Osteoblast (primary cell): Measurements from ENCODE around the gene PNLIPRP3. TPM values are rescaled to one million over a fixed set of nuclear protein-coding genes. Genes with fewer than 3 reads are reported as not detected.
A peak's percentile ranks its signal among the peaks of the same experiment; 100 is the strongest.
"Not testable (repeated sequence)": the region's sequence is repeated elsewhere in the genome, so short reads cannot be mapped to it uniquely, and the experiment has no call there.

Experiments
- DNase-seq: peaks from one replicate; pipeline ENCODE4 v3.0.0; 2011; ENCODE audit warnings: low spot score, mixed read lengths; ENCODE audit not compliant: insufficient read length; ENCODE audit errors: missing footprints
- H2AFZ ChIP-seq: 2 replicates; pipeline ENCODE4 v1.6.0; 2011; ENCODE audit warnings: mild to moderate bottlenecking, low read length
- H3K27ac ChIP-seq: 2 replicates; pipeline ENCODE4 v1.5.1; 2011; ENCODE audit warnings: mild to moderate bottlenecking, low read depth, low read length, moderate library complexity
- H3K27me3 ChIP-seq: 2 replicates; pipeline ENCODE4 v1.6.0; 2012; ENCODE audit warnings: mild to moderate bottlenecking, control low read depth, inconsistent platforms, low read length, moderate library complexity; ENCODE audit not compliant: insufficient read depth
- H3K36me3 ChIP-seq: 2 replicates; pipeline ENCODE4 v1.5.1; 2011; ENCODE audit warnings: mild to moderate bottlenecking, low read length, control low read depth, moderate library complexity; ENCODE audit not compliant: insufficient read depth
- H3K4me1 ChIP-seq: 2 replicates; pipeline ENCODE4 v1.5.1; 2011; ENCODE audit warnings: mild to moderate bottlenecking, low read length, control low read depth, moderate library complexity; ENCODE audit not compliant: insufficient read depth
- H3K4me2 ChIP-seq: 2 replicates; pipeline ENCODE4 v1.6.0; 2011; ENCODE audit warnings: mild to moderate bottlenecking, low read length; ENCODE audit not compliant: insufficient read depth
- H3K4me3 ChIP-seq: fragments of 200-600 bp; sonication (generic); 3 replicates; pipeline ENCODE4 v1.5.1; 2012; ENCODE audit warnings: mild to moderate bottlenecking, low read length, inconsistent platforms; ENCODE audit not compliant: insufficient read depth
- H3K79me2 ChIP-seq: 2 replicates; pipeline ENCODE4 v1.6.0; 2012; ENCODE audit warnings: mild to moderate bottlenecking, low read length, control low read depth, inconsistent platforms; ENCODE audit not compliant: insufficient read depth
- H3K9me3 ChIP-seq: 2 replicates; pipeline ENCODE4 v1.5.1; 2011; ENCODE audit warnings: low read depth, low read length, control low read depth
- H4K20me1 ChIP-seq: 2 replicates; pipeline ENCODE4 v1.6.0; 2012; ENCODE audit warnings: mild to moderate bottlenecking, low read length, control low read depth; ENCODE audit not compliant: insufficient read depth
- total RNA-seq: library from RNA; depleted of rRNA; stranded (reverse); fragments of >200 nt; gene quantifications from 2 replicates; pipeline ENCODE4 v1.2.3, GENCODE V29; 2012
- TF ChIP-seq, protein P1 (sequence below): IDR thresholded peaks from 2 replicates; pipeline ENCODE4 v1.5.1; 2011; ENCODE audit warnings: mild to moderate bottlenecking, low read depth, low read length, moderate library complexity; ENCODE audit errors: extremely low read depth

Gene PNLIPRP3
- total RNA-seq: 0.59 and 0.72 TPM in 2 replicates

GRCh38 chr10:116427671-116428070 lies at the start of gene PNLIPRP3:
Gene PNLIPRP3 (plus strand): TSS chr10:116427847. CDS start chr10:116428013, 166 bp downstream.
- Histone ChIP-seq H3K79me2 (no peaks in the 10 kb centered on the region), H3K27ac (no peak within 1 kb of the TSS), H2AFZ (no peak within 1 kb of the TSS), H3K9me3 (no peaks in the 10 kb centered on the region), H3K4me1 (no peaks in the 10 kb centered on the region), H3K4me3 (no peak within 1 kb of the TSS), H3K36me3 (no peaks in the 10 kb centered on the region), H3K4me2 (no peak within 1 kb of the TSS), H4K20me1 (no peaks in the 10 kb centered on the region), H3K27me3 (no peaks in the 10 kb centered on the region)
- TF ChIP-seq, protein P1, sequence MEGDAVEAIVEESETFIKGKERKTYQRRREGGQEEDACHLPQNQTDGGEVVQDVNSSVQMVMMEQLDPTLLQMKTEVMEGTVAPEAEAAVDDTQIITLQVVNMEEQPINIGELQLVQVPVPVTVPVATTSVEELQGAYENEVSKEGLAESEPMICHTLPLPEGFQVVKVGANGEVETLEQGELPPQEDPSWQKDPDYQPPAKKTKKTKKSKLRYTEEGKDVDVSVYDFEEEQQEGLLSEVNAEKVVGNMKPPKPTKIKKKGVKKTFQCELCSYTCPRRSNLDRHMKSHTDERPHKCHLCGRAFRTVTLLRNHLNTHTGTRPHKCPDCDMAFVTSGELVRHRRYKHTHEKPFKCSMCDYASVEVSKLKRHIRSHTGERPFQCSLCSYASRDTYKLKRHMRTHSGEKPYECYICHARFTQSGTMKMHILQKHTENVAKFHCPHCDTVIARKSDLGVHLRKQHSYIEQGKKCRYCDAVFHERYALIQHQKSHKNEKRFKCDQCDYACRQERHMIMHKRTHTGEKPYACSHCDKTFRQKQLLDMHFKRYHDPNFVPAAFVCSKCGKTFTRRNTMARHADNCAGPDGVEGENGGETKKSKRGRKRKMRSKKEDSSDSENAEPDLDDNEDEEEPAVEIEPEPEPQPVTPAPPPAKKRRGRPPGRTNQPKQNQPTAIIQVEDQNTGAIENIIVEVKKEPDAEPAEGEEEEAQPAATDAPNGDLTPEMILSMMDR: no peak
- no peak for DNase-seq

- H3K27ac ChIP-seq: no peak overlapping the region
- H3K27me3 ChIP-seq: no peaks in the 10 kb centered on the region
- no peaks in the 10 kb centered on the region for H3K4me1 ChIP-seq
- no peak overlapping the region for H2AFZ ChIP-seq
- H3K4me2 ChIP-seq: no peak overlapping the region
- no peaks in the 10 kb centered on the region for H4K20me1 ChIP-seq
- TF ChIP-seq, protein P1: no peak
- H3K9me3 ChIP-seq: no peaks in the 10 kb centered on the region
- no peak overlapping the region for H3K4me3 ChIP-seq
- DNase-seq: no peak
- H3K36me3 ChIP-seq: no peaks in the 10 kb centered on the region
- H3K79me2 ChIP-seq: no peaks in the 10 kb centered on the region
Measured at GRCh38 chr10:116382290-116382689, 45.4 kb upstream of the PNLIPRP3 start.

GRCh38 chr10:116385311-116385710 lies 42.3 kb upstream of the PNLIPRP3 start:
- Histone ChIP-seq H3K4me2 (no peak overlapping the region), H3K4me3 (no peak overlapping the region), H2AFZ (peak overlapping the region; percentile 24), H3K27me3 (no peaks in the 10 kb centered on the region), H3K79me2 (no peaks in the 10 kb centered on the region), H3K9me3 (no peaks in the 10 kb centered on the region), H3K36me3 (no peaks in the 10 kb centered on the region), H3K4me1 (no peaks in the 10 kb centered on the region), H3K27ac (no peak overlapping the region), H4K20me1 (no peaks in the 10 kb centered on the region)
- TF ChIP-seq, protein P1: no peak
- no peak for DNase-seq

- no peak for DNase-seq
- H3K36me3 ChIP-seq: no peaks in the 10 kb centered on the region
- TF ChIP-seq, protein P1: peak; percentile 58
Measured at GRCh38 chr10:116385994-116386809, 41.4 kb upstream of the PNLIPRP3 start.

GRCh38 chr10:116393246-116393831 lies 34.3 kb upstream of the PNLIPRP3 start:
- not testable (repeated sequence) for H2AFZ ChIP-seq, H3K9me3 ChIP-seq, DNase-seq, H3K27me3 ChIP-seq, H3K4me3 ChIP-seq, H3K4me2 ChIP-seq, H3K36me3 ChIP-seq, H3K4me1 ChIP-seq, H3K79me2 ChIP-seq, H3K27ac ChIP-seq, H4K20me1 ChIP-seq

More at GRCh38 chr10:116385994-116386809, 41.4 kb upstream of the PNLIPRP3 start:
- H3K9me3 ChIP-seq: no peaks in the 10 kb centered on the region
- no peak overlapping the region for H2AFZ ChIP-seq
- no peaks in the 10 kb centered on the region for H3K79me2 ChIP-seq
- no peaks in the 10 kb centered on the region for H3K27me3 ChIP-seq
- no peak overlapping the region for H3K4me3 ChIP-seq
- no peak overlapping the region for H3K4me2 ChIP-seq
- H3K4me1 ChIP-seq: no peaks in the 10 kb centered on the region
- H3K27ac ChIP-seq: no peak overlapping the region
- H4K20me1 ChIP-seq: no peaks in the 10 kb centered on the region
